GM23338 (cell line): ENCODE results near the gene LTBP2. TPM values are rescaled to one million over a fixed set of nuclear protein-coding genes. Genes with fewer than 3 reads are reported as not detected.

Experiments used
- ATAC-seq: fragments of 200-7000 bp; cut with Tn5 transposase; 3 replicates; pipeline ENCODE4 v1.9.1; 2020
- DNase-seq: peaks from one replicate; pipeline ENCODE4 v3.0.0-alpha.2; 2015; ENCODE audit warnings: low spot score
- H2AFZ ChIP-seq: fragments of 200-600 bp; sonication (generic); 2 replicates; pipeline ENCODE4 v1.8.0; 2016; ENCODE audit warnings: antibody characterized with exemption, mild to moderate bottlenecking, moderate library complexity
- H3F3A ChIP-seq: fragments of 200-600 bp; sonication (generic); replicated peaks from 2 replicates; pipeline ENCODE4 v1.8.0; 2017; ENCODE audit warnings: antibody characterized with exemption, mixed run types, low read depth
- H3K27ac ChIP-seq: fragments of 200-600 bp; sonication (generic); 2 replicates; pipeline ENCODE4 v1.6.1; 2016; ENCODE audit warnings: low read depth
- H3K27me3 ChIP-seq: fragments of 200-600 bp; sonication (generic); 2 replicates; pipeline ENCODE4 v1.8.0; 2016; ENCODE audit warnings: mild to moderate bottlenecking, mixed run types, moderate library complexity; ENCODE audit not compliant: insufficient read depth
- H3K36me3 ChIP-seq: fragments of 200-600 bp; sonication (generic); 2 replicates; pipeline ENCODE4 v1.8.0; 2016; ENCODE audit warnings: mild to moderate bottlenecking; ENCODE audit not compliant: insufficient read depth
- H3K4me1 ChIP-seq: fragments of 200-600 bp; sonication (generic); 2 replicates; pipeline ENCODE4 v1.8.0; 2016; ENCODE audit warnings: mild to moderate bottlenecking, moderate library complexity; ENCODE audit not compliant: insufficient read depth
- H3K4me2 ChIP-seq: fragments of 200-600 bp; sonication (generic); 2 replicates; pipeline ENCODE4 v1.7.1; 2017; ENCODE audit warnings: mixed run types
- H3K4me3 ChIP-seq: fragments of 200-600 bp; sonication (generic); 2 replicates; pipeline ENCODE4 v1.6.1; 2016; ENCODE audit warnings: mixed run types
- H3K79me2 ChIP-seq: fragments of 200-600 bp; sonication (generic); replicated peaks from 2 replicates; pipeline ENCODE4 v1.8.0; 2017; ENCODE audit warnings: mild to moderate bottlenecking; ENCODE audit not compliant: insufficient read depth
- H3K9me2 ChIP-seq: fragments of 200-600 bp; sonication (generic); 2 replicates; pipeline ENCODE4 v1.8.0; 2017; ENCODE audit not compliant: insufficient read depth
- H4K20me1 ChIP-seq: fragments of 200-600 bp; sonication (generic); replicated peaks from 2 replicates; pipeline ENCODE4 v1.8.0; 2017; ENCODE audit warnings: mild to moderate bottlenecking; ENCODE audit not compliant: insufficient read depth
- H3K27ac Mint-ChIP-seq: 2 replicates; pipeline ENCODE4 v1.8.0; 2020; ENCODE audit warnings: inconsistent platforms, mild to moderate bottlenecking, moderate library complexity, mixed read lengths
- H3K27me3 Mint-ChIP-seq: 3 replicates; pipeline ENCODE4 v1.8.0; 2022; ENCODE audit warnings: low read depth, mild to moderate bottlenecking, moderate library complexity, mixed read lengths, inconsistent platforms; ENCODE audit not compliant: insufficient read depth, poor library complexity
- H3K36me3 Mint-ChIP-seq: 3 replicates; pipeline ENCODE4 v1.8.0; 2021; ENCODE audit warnings: low read depth, mild to moderate bottlenecking, inconsistent platforms, moderate library complexity, mixed read lengths
- H3K4me1 Mint-ChIP-seq: 3 replicates; pipeline ENCODE4 v1.8.0; 2020; ENCODE audit warnings: mild to moderate bottlenecking, inconsistent platforms, mixed read lengths
- H3K4me3 Mint-ChIP-seq: 3 replicates; pipeline ENCODE4 v1.8.0; 2021; ENCODE audit warnings: moderate library complexity, mild to moderate bottlenecking, inconsistent platforms, mixed read lengths
- H3K9me3 Mint-ChIP-seq: 3 replicates; pipeline ENCODE4 v1.8.0; 2020; ENCODE audit warnings: moderate library complexity, mild to moderate bottlenecking, inconsistent platforms, mixed read lengths
- CREB1 ChIP-seq: fragments of 250-450 bp; sonication (Bioruptor Pico); IDR thresholded peaks from 2 replicates; pipeline ENCODE4 v1.5.0; 2020; ENCODE audit warnings: low read depth, mild to moderate bottlenecking, moderate library complexity
- EZH2phosphoT487 ChIP-seq: fragments of 200-600 bp; sonication (generic); IDR thresholded peaks from one replicate; pipeline ENCODE4 v1.8.1; 2018; ENCODE audit warnings: antibody characterized with exemption; ENCODE audit not compliant: unreplicated experiment
- NANOG ChIP-seq: IDR thresholded peaks from 2 replicates; pipeline ENCODE4 v1.6.1; 2016; ENCODE audit warnings: antibody characterized with exemption, borderline replicate concordance
- ZNF331 ChIP-seq: fragments of 250-450 bp; sonication (Bioruptor Pico); IDR thresholded peaks from 2 replicates; pipeline ENCODE4 v1.5.0; 2020; ENCODE audit warnings: low read depth, mild to moderate bottlenecking, moderate library complexity
- ZNF462 ChIP-seq: fragments of 250-450 bp; sonication (Bioruptor Pico); IDR thresholded peaks from 2 replicates; pipeline ENCODE4 v1.5.0; 2020; ENCODE audit warnings: mild to moderate bottlenecking, moderate library complexity
- polyA plus RNA-seq: library from polyadenylated mRNA; unstranded; fragments of >200 nt; fragmentation: Nextera tagmentation; extraction: Ambion mirVana; gene quantifications from 2 replicates; pipeline ENCODE4 v1.2.1, GENCODE V29; 2016
- total RNA-seq: library from RNA; depleted of rRNA; stranded (reverse); fragments of >200 nt; shearing (Covaris generic); gene quantifications from 2 replicates; pipeline ENCODE4 v1.2.3, GENCODE V29; 2014
- TF ChIP-seq, protein P1 (sequence below): IDR thresholded peaks from one replicate; pipeline ENCODE4 v1.6.1; 2018; ENCODE audit warnings: antibody characterized with exemption; ENCODE audit not compliant: unreplicated experiment
- TF ChIP-seq, protein P2 (sequence below), 2 experiments: fragments of 200-600 bp in 1 of 2; sonication (generic) in 1 of 2; conservative IDR thresholded peaks; 2 replicates each; pipeline versions ENCODE4 v1.5.1 to v1.6.1; 2016 to 2017; ENCODE audit warnings: antibody characterized with exemption in 2 of 2, low read depth in 2 of 2, mild to moderate bottlenecking in 2 of 2, moderate library complexity in 1 of 2

LTBP2 gene
- total and polyA plus RNA-seq, 2 experiments from 2014 or later, result 0.27 to 0.49 TPM

DNA sequence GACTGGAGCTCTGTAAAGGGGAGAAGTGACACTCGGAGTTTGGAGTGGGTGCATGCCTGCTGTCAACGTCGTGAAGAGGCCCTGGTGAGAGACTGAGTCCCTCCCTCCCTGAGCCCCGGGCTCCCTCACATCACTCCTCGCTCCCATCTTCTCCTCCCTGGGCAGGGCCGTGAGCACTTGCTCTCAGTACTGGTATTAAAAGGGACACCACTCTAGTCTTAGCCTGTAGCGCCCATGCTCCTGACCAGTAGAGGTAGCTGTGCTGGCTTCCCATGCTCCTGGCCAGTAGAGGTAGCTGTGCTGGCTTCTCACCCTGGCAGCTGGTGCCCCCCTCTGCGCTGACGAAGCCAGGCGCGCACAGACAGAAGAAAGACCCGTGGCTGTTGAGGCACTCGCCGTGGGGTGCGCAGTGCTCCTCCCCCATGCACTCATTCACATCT, 103.7 kb downstream of the LTBP2 start:
- Mint-ChIP-seq H3K36me3 (no peaks in the 10 kb centered on the region), H3K4me3 (no peak overlapping the region)

GRCh38 chr14:74507840-74508239, 104.2 kb downstream of the LTBP2 start:
- Histone ChIP-seq H3F3A (no peaks in the 10 kb centered on the region), H3K27ac (no peak overlapping the region), H3K4me2 (no peak overlapping the region), H3K4me3 (no peak overlapping the region), H3K79me2 (no peaks in the 10 kb centered on the region), H3K27me3 (no peaks in the 10 kb centered on the region), H4K20me1 (no peaks in the 10 kb centered on the region), H3K9me2 (no peaks in the 10 kb centered on the region), H3K36me3 (no peaks in the 10 kb centered on the region), H2AFZ (no peak overlapping the region), H3K4me1 (no peaks in the 10 kb centered on the region)
- H3K27ac Mint-ChIP-seq, result no peak overlapping the region
- H3K27me3 Mint-ChIP-seq, result peaks cover 30% of the 10 kb centered on the region
- H3K4me3 Mint-ChIP-seq, result no peak overlapping the region
- no peaks in the 10 kb centered on the region; the same call in 2 of the 3 replicates for H3K9me3 Mint-ChIP-seq
- peaks cover 28% of the 10 kb centered on the region for H3K4me1 Mint-ChIP-seq
- DNase-seq (no peak), ATAC-seq (no peak)
- no peaks in the 10 kb centered on the region for H3K36me3 Mint-ChIP-seq
- no peak for TF ChIP-seq ZNF462 (CRISPR knock-in tag)
- TF ChIP-seq CREB1 (CRISPR knock-in tag), result no peak
- TF ChIP-seq ZNF331, result no peak
- TF ChIP-seq NANOG, result no peak
- TF ChIP-seq EZH2phosphoT487, result no peak
- TF ChIP-seq, protein P1, sequence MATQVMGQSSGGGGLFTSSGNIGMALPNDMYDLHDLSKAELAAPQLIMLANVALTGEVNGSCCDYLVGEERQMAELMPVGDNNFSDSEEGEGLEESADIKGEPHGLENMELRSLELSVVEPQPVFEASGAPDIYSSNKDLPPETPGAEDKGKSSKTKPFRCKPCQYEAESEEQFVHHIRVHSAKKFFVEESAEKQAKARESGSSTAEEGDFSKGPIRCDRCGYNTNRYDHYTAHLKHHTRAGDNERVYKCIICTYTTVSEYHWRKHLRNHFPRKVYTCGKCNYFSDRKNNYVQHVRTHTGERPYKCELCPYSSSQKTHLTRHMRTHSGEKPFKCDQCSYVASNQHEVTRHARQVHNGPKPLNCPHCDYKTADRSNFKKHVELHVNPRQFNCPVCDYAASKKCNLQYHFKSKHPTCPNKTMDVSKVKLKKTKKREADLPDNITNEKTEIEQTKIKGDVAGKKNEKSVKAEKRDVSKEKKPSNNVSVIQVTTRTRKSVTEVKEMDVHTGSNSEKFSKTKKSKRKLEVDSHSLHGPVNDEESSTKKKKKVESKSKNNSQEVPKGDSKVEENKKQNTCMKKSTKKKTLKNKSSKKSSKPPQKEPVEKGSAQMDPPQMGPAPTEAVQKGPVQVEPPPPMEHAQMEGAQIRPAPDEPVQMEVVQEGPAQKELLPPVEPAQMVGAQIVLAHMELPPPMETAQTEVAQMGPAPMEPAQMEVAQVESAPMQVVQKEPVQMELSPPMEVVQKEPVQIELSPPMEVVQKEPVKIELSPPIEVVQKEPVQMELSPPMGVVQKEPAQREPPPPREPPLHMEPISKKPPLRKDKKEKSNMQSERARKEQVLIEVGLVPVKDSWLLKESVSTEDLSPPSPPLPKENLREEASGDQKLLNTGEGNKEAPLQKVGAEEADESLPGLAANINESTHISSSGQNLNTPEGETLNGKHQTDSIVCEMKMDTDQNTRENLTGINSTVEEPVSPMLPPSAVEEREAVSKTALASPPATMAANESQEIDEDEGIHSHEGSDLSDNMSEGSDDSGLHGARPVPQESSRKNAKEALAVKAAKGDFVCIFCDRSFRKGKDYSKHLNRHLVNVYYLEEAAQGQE, result no peak

More for the DNA sequence above, 103.7 kb downstream of the LTBP2 start:
- H3K4me1 ChIP-seq, result no peaks in the 10 kb centered on the region
- H3K27ac ChIP-seq, result no peak overlapping the region
- peak; percentile 90 for DNase-seq
- H3K9me2 ChIP-seq, result no peaks in the 10 kb centered on the region
- ATAC-seq, result peak; percentile 94
- H3K27ac Mint-ChIP-seq, result no peak overlapping the region
- TF ChIP-seq ZNF331 (no peak), CREB1 (CRISPR knock-in tag) (peak; percentile 44; the same call in 1 of the 2 replicates)
- TF ChIP-seq, protein P2, sequence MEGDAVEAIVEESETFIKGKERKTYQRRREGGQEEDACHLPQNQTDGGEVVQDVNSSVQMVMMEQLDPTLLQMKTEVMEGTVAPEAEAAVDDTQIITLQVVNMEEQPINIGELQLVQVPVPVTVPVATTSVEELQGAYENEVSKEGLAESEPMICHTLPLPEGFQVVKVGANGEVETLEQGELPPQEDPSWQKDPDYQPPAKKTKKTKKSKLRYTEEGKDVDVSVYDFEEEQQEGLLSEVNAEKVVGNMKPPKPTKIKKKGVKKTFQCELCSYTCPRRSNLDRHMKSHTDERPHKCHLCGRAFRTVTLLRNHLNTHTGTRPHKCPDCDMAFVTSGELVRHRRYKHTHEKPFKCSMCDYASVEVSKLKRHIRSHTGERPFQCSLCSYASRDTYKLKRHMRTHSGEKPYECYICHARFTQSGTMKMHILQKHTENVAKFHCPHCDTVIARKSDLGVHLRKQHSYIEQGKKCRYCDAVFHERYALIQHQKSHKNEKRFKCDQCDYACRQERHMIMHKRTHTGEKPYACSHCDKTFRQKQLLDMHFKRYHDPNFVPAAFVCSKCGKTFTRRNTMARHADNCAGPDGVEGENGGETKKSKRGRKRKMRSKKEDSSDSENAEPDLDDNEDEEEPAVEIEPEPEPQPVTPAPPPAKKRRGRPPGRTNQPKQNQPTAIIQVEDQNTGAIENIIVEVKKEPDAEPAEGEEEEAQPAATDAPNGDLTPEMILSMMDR (conservative IDR thresholded peaks at IDR 0.05; ENCODE audit: low read depth in 2 of 2), result peak; percentile 83 to 97
- H3K79me2 ChIP-seq, result no peaks in the 10 kb centered on the region
- H3K36me3 ChIP-seq, result no peaks in the 10 kb centered on the region
- no peak overlapping the region for H3K4me2 ChIP-seq
- H3F3A ChIP-seq, result no peaks in the 10 kb centered on the region
- H4K20me1 ChIP-seq, result no peaks in the 10 kb centered on the region
- H3K4me3 ChIP-seq, result no peak overlapping the region
- H2AFZ ChIP-seq, result no peak overlapping the region; the same call in 1 of the 2 replicates
- H3K4me1 Mint-ChIP-seq, result peaks cover 28% of the 10 kb centered on the region
- H3K27me3 Mint-ChIP-seq, result peaks cover 31% of the 10 kb centered on the region
- no peaks in the 10 kb centered on the region for H3K27me3 ChIP-seq
- H3K9me3 Mint-ChIP-seq, result no peaks in the 10 kb centered on the region; the same call in 2 of the 3 replicates
